HFFc6 (cell line): Measurements from ENCODE around the gene SULT1B1. TPM values are rescaled to one million over a fixed set of nuclear protein-coding genes. Genes with fewer than 3 reads are reported as not detected.

Source experiments
- DNase-seq: peaks from one replicate; pipeline ENCODE4 v3.0.0-alpha.2; 2018
- H3K27ac Mint-ChIP-seq: 2 replicates; pipeline ENCODE4 v1.8.0; 2020; ENCODE audit warnings: mild to moderate bottlenecking, mixed read lengths
- H3K27me3 Mint-ChIP-seq: 2 replicates; pipeline ENCODE4 v1.8.0; 2021; ENCODE audit warnings: mild to moderate bottlenecking, moderate library complexity, mixed read lengths; ENCODE audit not compliant: insufficient read depth
- H3K36me3 Mint-ChIP-seq: 2 replicates; pipeline ENCODE4 v1.8.0; 2021; ENCODE audit warnings: low read depth, mixed read lengths
- H3K4me1 Mint-ChIP-seq: 2 replicates; pipeline ENCODE4 v1.8.0; 2020; ENCODE audit warnings: low read depth, mixed read lengths
- H3K4me3 Mint-ChIP-seq: 2 replicates; pipeline ENCODE4 v1.8.0; 2020; ENCODE audit warnings: mild to moderate bottlenecking, moderate library complexity, mixed read lengths
- H3K9me3 Mint-ChIP-seq: 2 replicates; pipeline ENCODE4 v1.8.0; 2020; ENCODE audit warnings: mild to moderate bottlenecking, mixed read lengths
- CTCF ChIP-seq: fragments of 200-600 bp; sonication (generic); IDR thresholded peaks from 2 replicates; pipeline ENCODE4 v1.5.0; 2021; ENCODE audit warnings: antibody characterized with exemption, mild to moderate bottlenecking
- total RNA-seq, 6 experiments: library from RNA; stranded (reverse); fragmentation: NEBNext Ultra II Directional; extraction: Animal tissue kit (Norgen Biotek cat#: 25700); gene quantifications; 2 replicates in 1 of 6; 3 replicates in 5 of 6; pipeline ENCODE4 v1.2.3, GENCODE V29; 2021

Gene SULT1B1
- total RNA-seq, 6 experiments from 2014 or later: 0.02 TPM; not detected in 5

GRCh38 chr4:69727426-69727825 is 33.0 kb downstream of the SULT1B1 start:
- peaks cover 14% of the 10 kb centered on the region for H3K9me3 Mint-ChIP-seq
- no peaks in the 10 kb centered on the region for H3K4me1 Mint-ChIP-seq

GRCh38 chr4:69726971-69727370 is 33.4 kb downstream of the SULT1B1 start:
- peaks cover 14% of the 10 kb centered on the region for H3K9me3 Mint-ChIP-seq
- TF ChIP-seq CTCF: no peak
- no peak for DNase-seq
- H3K4me3 Mint-ChIP-seq: no peak overlapping the region
- H3K4me1 Mint-ChIP-seq: no peaks in the 10 kb centered on the region
- H3K27ac Mint-ChIP-seq: no peak overlapping the region
- no peaks in the 10 kb centered on the region for H3K27me3 Mint-ChIP-seq
- H3K36me3 Mint-ChIP-seq: no peaks in the 10 kb centered on the region

More at GRCh38 chr4:69727426-69727825, 33.0 kb downstream of the SULT1B1 start:
- H3K36me3 Mint-ChIP-seq: no peaks in the 10 kb centered on the region
- H3K4me3 Mint-ChIP-seq: no peak overlapping the region
- H3K27me3 Mint-ChIP-seq: no peaks in the 10 kb centered on the region
- no peak for DNase-seq
- no peak overlapping the region for H3K27ac Mint-ChIP-seq
- TF ChIP-seq CTCF: no peak

GRCh38 chr4:69718396-69719271 is 41.8 kb downstream of the SULT1B1 start:
- no peaks in the 10 kb centered on the region for H3K27me3 Mint-ChIP-seq
- H3K9me3 Mint-ChIP-seq: peaks cover 14% of the 10 kb centered on the region
- no peaks in the 10 kb centered on the region for H3K36me3 Mint-ChIP-seq
- H3K4me3 Mint-ChIP-seq: no peak overlapping the region
- H3K27ac Mint-ChIP-seq: no peak overlapping the region
- no peaks in the 10 kb centered on the region for H3K4me1 Mint-ChIP-seq
- no peak for DNase-seq
- TF ChIP-seq CTCF: no peak

GRCh38 chr4:69717778-69718177 is 42.6 kb downstream of the SULT1B1 start:
- H3K27me3 Mint-ChIP-seq: no peaks in the 10 kb centered on the region; the same call in 1 of the 2 replicates
- no peaks in the 10 kb centered on the region for H3K4me1 Mint-ChIP-seq
- no peak overlapping the region for H3K4me3 Mint-ChIP-seq
- no peak overlapping the region for H3K27ac Mint-ChIP-seq
- no peaks in the 10 kb centered on the region for H3K36me3 Mint-ChIP-seq
- no peak for TF ChIP-seq CTCF
- peaks cover 8% of the 10 kb centered on the region for H3K9me3 Mint-ChIP-seq
- DNase-seq: no peak

- DNase-seq: no peak
- Mint-ChIP-seq H3K4me3 (no peak overlapping the region), H3K27me3 (no peaks in the 10 kb centered on the region; the same call in 1 of the 2 replicates), H3K36me3 (no peaks in the 10 kb centered on the region), H3K9me3 (peaks cover 7% of the 10 kb centered on the region), H3K27ac (no peak overlapping the region), H3K4me1 (no peaks in the 10 kb centered on the region)
- no peak for TF ChIP-seq CTCF
These were observed 43.8 kb downstream of the SULT1B1 start for GRCh38 chr4:69716654-69717053.
